CD4-positive, alpha-beta T cell treated with Interleukin-17A for 1 hour (primary cell): ENCODE measurements around the gene ZNF622.
"Not testable (repeated sequence)": the region's sequence is repeated elsewhere in the genome, so short reads cannot be mapped to it uniquely, and the experiment has no call there.

ENCODE experiments used
- DNase-seq: peaks from one replicate; pipeline ENCODE4 v3.0.0-alpha.2; 2020

The ZNF622 gene

GRCh38 chr5:16477541-16477940 is 11.9 kb upstream of the ZNF622 start:
- no peak for DNase-seq

- not testable (repeated sequence) for DNase-seq
Observed at GRCh38 chr5:16476417-16476816, 10.8 kb upstream of the ZNF622 start.

GRCh38 chr5:16471387-16471786 is 5.8 kb upstream of the ZNF622 start:
- no peak for DNase-seq

DNA sequence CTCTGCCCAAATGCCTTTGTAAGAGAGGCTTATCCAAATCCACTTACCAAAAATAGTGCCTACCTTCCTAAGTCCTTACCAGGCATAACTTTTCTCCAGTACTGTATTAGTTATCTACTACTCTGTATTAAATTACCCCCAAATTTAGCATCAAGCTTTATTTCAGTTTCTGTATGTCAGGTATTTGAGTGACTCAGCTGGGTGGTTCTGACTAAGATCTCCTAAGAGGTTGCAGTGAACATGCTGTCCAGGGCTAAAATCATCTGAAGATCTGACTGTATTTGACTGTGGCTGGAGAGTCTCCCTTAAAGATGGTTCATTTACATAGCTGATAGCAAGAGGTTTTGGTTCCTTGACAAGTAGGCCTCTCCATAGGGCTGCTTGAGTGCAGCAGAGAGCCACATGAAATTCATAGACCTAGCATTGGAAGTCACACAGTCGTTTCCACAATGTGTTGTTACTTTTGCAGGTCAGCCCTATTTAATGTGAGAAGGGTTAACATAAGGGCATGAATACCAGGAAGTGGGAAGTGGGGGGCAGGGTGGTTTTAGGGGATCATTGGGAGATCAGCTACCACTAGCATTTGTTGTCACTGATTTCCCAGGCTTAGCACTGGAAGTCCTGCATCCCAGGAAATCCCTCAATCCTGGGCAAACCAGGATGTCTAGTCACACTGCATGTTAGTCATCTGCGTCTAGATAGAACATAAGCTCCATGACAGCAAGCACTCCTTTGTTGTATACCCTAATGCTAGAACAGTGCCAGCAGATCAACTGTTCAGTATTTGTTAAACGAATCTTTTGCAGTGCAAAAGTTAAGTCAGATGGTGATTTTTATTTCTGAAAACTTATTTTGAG is 2.0 kb upstream of the ZNF622 start:
- DNase-seq, result no peak

DNA sequence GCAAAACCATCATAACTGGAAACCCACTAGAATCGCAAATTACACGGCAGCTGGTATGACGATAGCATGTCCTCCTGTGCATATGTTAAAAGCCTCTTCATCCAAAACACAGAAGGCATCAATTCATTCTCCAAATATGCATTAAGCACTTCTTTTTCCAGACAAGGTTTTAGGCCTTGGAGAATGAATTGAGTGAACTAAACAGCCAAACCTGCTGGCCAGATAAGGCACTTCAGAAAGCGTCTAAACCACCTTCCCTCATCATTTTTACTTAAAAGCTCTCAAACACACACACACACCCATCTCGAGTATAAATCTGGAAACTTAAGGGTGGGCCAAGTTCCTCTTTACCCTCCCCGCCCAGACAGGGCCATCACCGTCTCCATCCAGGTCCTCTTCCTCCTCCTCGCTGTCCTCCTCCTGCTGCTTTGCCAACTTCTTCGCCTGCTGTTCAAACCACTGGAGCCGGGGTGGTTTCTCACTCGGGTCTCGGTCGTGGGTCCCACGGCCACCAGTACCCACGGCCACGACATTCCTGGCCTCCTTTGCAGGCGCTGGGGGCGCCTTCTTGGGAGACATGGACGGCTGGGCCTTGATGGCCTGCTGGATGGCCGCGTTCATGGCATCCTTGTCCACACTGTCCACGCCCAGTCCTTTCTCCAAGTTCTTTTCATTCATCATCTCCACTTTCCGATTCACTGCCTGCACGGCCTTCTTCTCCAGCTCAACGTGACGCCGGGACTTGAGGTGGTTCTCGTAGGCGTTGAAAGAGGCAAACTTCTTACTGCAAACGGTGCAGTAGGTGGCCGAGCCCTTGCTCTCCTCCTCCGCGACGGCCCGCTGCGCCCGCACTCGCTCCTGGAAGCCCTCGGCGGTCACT is 696 bp downstream of the ZNF622 start:
- DNase-seq, result no peak

DNA sequence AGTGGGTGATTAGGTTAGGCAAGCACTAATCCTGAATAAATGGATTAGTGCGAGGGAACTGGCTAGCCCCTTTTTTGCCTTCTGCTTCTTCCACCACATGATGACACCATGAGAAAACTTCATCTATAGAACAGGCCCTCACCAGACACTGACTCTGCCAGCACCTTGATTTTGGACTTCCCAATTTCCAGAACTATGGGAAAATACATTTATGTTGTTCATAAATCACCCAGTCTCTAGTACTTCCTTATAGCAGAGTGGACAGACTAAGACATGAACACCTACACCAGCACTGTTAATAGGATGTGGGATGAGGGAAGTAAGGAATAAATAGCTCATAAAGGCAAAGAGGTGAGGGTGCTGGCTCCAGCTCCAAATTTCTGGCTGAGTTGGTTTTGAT is 1.4 kb downstream of the ZNF622 start:
- no peak for DNase-seq

DNA sequence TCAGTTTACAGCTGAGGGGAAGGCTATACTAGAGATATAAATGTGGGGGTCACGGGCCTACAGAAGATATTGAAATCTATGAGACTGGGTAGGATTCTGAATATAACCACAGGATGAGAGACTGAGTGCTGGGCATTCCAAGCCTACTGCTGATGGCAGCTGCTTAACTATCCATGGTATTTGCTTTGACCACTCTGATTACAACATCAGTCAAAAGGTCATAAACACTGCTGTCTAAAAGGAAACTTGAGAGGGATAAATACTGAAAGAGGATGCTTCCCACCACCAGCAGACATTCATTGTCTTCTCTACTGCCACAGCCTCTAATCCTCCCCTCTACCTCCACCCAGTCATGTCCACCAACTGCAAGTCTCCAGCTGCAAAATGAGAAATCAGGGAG is 3.8 kb downstream of the ZNF622 start:
- DNase-seq, result no peak

DNA sequence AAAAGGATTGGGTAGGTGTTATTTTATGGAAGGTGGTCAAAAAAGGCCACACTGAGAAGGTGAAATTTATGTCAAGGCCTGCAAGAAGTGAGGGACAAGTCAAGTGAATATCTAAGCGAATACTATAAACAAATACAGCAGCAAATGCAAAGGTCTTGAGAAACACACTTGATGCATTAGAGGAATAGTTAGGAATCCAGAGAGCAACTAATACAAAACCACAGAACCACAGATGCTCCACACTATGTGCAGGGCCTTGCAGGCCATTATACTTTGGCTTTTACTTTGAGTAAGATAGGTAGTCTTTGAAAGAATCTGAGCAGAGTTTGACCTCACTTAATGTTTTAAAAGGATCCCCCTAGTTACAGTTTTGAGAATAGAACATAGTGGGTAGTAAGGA is 4.6 kb downstream of the ZNF622 start:
- no peak for DNase-seq

DNA sequence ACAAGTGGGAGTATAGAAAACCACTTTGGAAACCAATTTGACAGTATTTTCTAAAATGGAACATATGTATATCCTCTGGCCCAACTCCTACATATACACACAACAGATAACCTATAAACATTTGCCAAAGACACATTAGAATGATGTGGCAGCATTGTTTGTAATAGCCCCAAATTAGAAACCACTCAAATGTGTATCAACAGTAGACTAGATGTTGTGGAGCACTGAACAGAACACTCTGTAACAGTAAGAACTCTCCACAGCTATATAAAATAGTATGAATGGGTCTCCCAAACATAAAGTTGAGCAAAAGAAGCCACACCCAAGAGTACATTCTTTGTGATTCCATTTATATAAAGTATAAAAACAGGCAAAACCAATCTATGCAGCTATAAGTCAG is 6.1 kb downstream of the ZNF622 start:
- no peak for DNase-seq

DNA sequence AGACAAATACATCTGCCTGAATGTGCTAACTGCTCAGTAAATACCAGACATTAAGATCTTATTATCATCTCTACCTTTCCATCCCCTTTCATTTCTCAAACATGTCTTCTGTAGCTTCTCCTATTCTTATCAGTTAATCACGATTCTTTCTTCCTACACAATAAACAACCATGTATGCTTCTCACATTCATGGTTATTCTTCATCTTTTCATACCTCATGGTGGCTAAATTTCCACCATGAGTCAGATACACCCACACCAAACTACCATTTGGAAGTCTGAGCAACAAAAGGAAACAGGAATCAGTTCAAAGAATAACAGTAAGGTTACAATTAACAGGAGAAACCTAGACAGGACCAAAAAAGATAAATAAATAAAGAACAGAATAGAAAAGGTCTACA is 7.7 kb downstream of the ZNF622 start:
- no peak for DNase-seq

- DNase-seq, result no peak
Observed at GRCh38 chr5:16457451-16457850, 8.1 kb downstream of the ZNF622 start.

DNA sequence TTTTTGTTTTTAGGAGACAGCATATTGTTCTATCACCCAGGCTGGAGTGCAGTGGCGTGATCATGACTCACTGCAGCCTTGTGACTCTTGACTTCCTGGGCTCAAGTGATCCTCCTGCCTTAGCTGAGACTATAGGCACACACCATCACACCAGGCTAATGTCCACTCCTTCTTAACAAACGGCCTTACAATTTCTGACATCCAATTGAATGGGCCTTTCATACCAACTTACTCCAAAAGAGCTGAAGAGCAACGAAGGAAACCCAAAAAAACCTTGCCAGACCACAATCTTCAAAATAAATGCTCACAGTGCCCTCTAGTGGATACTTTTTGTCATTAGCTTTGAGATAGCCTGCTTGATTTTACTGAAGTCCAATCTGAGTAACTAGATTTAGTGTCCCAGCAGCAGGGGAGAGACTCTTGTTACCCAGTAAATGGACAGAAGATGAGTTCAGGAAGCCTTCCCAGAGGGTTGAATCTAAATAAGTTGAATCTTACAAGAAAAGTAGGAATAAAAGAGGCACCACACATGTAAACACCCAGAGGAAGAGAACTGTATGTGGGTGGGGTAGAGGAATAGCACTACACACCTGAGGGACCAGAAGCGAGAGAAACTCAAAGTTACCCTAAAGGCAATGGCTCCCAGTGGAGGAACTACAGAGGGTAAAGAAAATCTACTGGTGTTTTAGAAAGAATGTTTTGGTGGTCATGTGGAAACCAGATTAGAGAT is 9.3 kb downstream of the ZNF622 start:
- DNase-seq, result peak; percentile 79

DNA sequence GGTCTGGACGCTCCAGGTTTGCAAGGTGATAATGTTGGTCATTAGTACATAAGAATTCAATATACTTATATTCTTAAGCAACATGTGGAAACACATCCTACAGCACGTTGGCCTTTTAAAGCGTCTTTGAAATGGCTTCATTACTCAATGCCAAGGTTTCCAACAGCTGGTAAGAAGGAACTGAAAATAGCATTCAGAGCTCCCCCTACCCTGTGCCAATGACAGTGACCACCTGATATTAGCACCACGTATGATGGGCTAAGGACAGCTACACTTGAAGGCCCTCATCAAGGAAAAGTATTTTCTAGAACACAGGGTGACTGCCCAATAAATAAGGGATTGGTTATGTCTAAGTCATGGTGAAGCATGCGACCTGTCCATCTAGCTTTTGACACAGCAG is 9.9 kb downstream of the ZNF622 start:
- DNase-seq, result no peak

GRCh38 chr5:16454686-16455085 is 10.9 kb downstream of the ZNF622 start:
- no peak for DNase-seq

- DNase-seq, result no peak
Observed at GRCh38 chr5:16453609-16454008, 12.0 kb downstream of the ZNF622 start.

- no peak for DNase-seq
Observed at GRCh38 chr5:16450163-16450562, 15.4 kb downstream of the ZNF622 start.

- no peak for DNase-seq
Observed at GRCh38 chr5:16446993-16447392, 18.6 kb downstream of the ZNF622 start.

GRCh38 chr5:16437977-16438376 is 27.6 kb downstream of the ZNF622 start:
- DNase-seq, result no peak

DNA sequence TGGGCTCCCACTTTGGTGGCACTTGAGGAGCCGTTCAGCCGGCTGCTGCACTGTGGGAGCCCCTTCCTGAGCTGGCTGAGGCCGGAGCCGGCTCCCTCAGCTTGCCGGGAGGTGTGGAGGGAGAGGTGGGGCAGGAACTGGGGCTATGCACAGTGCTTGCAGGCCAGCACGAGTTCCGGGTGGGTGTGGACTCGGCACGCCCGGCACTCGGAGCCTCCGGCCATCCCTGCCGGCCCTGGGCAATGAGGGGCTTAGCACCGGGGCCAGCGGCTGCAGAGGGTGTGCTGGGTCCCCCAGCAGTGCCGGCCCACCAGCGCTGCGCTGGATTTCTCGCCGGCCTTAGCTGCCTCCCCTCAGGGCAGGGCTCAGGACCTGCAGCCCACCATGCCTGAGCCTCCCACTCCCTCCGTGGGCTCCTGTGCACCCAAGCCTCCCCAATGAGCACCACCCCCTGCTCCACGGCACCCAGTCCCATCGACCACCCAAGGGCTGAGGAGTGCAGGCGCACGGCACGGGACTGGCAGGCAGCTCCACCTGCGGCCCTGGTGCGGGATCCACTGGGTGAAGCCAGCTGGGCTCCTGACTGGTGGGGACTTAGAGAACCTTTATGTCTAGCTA is 29.4 kb downstream of the ZNF622 start:
- DNase-seq, result not testable (repeated sequence)

GRCh38 chr5:16431490-16431889 is 34.1 kb downstream of the ZNF622 start:
- no peak for DNase-seq

DNA sequence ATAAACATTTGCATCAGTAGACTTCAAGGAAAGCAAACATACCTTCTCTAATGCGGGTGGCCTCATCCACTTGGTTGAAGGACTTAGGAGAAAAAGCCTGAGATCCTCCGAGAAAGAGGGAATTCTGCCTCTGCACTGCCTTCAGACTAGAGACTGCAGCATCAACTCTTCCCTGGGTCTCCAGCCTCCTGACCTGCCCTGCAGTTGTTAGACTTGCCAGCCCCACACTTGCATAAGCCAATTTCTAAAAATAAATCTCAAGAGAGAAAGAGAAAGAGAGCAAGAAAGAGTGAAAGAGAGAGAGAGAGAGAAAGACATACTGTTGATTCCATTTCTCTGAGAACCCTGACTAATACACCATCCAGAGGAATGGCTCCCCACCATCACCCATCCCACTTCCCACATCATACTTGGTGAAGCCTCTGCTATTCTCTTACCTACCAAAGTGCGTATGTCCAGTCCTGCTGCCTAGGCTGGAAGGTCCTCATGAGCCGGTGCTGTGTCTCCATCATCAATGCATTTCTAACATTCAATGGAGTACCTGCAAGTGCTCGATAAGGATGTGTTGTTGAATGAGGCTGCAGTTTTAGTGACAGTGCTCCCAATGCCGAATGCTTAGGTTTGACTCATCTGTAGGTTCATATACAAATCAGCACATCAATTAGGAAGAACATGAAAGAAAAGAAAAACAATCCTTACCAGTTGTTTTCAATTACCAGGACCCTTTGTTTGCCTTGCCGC is 35.1 kb downstream of the ZNF622 start:
- DNase-seq, result no peak

GRCh38 chr5:16428359-16428758 is 37.2 kb downstream of the ZNF622 start:
- no peak for DNase-seq
